GM19463 (cell line): ENCODE results near the gene FLRT1.

Source experiments
- ATAC-seq: cut with Tn5 transposase; IDR thresholded peaks from one replicate; pipeline ENCODE4 v1.9.1; 2021; ENCODE audit warnings: mild to moderate bottlenecking, moderate library complexity; ENCODE audit not compliant: unreplicated experiment

Gene FLRT1

GRCh38 chr11:64084146-64084950 lies 48.6 kb downstream of the FLRT1 start:
- ATAC-seq = no peak

- ATAC-seq = no peak
Measured at GRCh38 chr11:64084951-64085710, 49.4 kb downstream of the FLRT1 start.
